ENCODE measurements around the gene RELN.

- TF ChIP-seq CTCF (IDR thresholded peaks at IDR 0.05), result no peak
- no peak for TF ChIP-seq EP300 (IDR thresholded peaks at IDR 0.05)
- TF ChIP-seq POLR2A (IDR thresholded peaks at IDR 0.05), result no peak
These were observed 185.8 kb downstream of the RELN start for GRCh38 chr7:103803631-103804030.

Data from gastroesophageal sphincter (tissue), 3 donors.